ENCODE data around the gene POU4F3.

POU4F3 gene

GRCh38 chr5:146342519-146342881, 3.9 kb downstream of the POU4F3 start:
- TF ChIP-seq CTCF (IDR thresholded peaks at IDR 0.05; ENCODE audit: insufficient read depth, low read length, missing control alignments) = no peak
- ChIA-PET POLR2A (no interaction called here), CTCF (no interaction called here)
- DNase-seq (ENCODE audit: low read depth, low spot score) = no peak
- H3K4me3 ChIP-seq (ENCODE audit: low read depth, low read length) = no peak overlapping the region

GRCh38 chr5:146342882-146343865, 4.5 kb downstream of the POU4F3 start:
- DNase-seq (ENCODE audit: low read depth, low spot score) = no peak
- no peak for TF ChIP-seq CTCF (IDR thresholded peaks at IDR 0.05; ENCODE audit: insufficient read depth, low read length, missing control alignments)
- CTCF ChIA-PET = no interaction called here
- H3K4me3 ChIP-seq (ENCODE audit: low read depth, low read length) = no peak overlapping the region
- POLR2A ChIA-PET = no interaction called here

- ChIA-PET POLR2A (no interaction called here), CTCF (no interaction called here)
- no peak for DNase-seq (ENCODE audit: low read depth, low spot score)
- H3K4me3 ChIP-seq (ENCODE audit: low read depth, low read length) = no peak overlapping the region
- no peak for TF ChIP-seq CTCF (IDR thresholded peaks at IDR 0.05; ENCODE audit: insufficient read depth, low read length, missing control alignments)
Observed at GRCh38 chr5:146344155-146345118, 5.8 kb downstream of the POU4F3 start.

- POLR2A ChIA-PET = no interaction called here
- no peak for DNase-seq (ENCODE audit: low read depth, low spot score)
- CTCF ChIA-PET = no interaction called here
- no peak overlapping the region for H3K4me3 ChIP-seq (ENCODE audit: low read depth, low read length)
- no peak for TF ChIP-seq CTCF (IDR thresholded peaks at IDR 0.05; ENCODE audit: insufficient read depth, low read length, missing control alignments)
Observed at GRCh38 chr5:146345240-146345577, 6.6 kb downstream of the POU4F3 start.

- H3K4me3 ChIP-seq (ENCODE audit: low read depth, low read length) = no peak overlapping the region
- no peak for TF ChIP-seq CTCF (IDR thresholded peaks at IDR 0.05; ENCODE audit: insufficient read depth, low read length, missing control alignments)
- POLR2A ChIA-PET = no interaction called here
- DNase-seq (ENCODE audit: low read depth, low spot score) = no peak
- CTCF ChIA-PET = interaction anchor here (1.0 kb wide), 1 partner anchor 79 kb away, joined by 3 read pairs; no protein-coding TSS in a partner anchor
Observed at GRCh38 chr5:146345578-146346366, 7.1 kb downstream of the POU4F3 start.

Measured in AG04449 (cell line).